ENCODE data around the gene SSX2B. TPM values are rescaled to one million over a fixed set of nuclear protein-coding genes. Genes with fewer than 3 reads are reported as not detected.
"Not testable (repeated sequence)": the region's sequence is repeated elsewhere in the genome, so short reads cannot be mapped to it uniquely, and the experiment has no call there.

The SSX2B gene
- total RNA-seq: not detected in 2 replicates

GRCh38 chrX:52750952-52751351, at the start of gene SSX2B:
TSS of gene SSX2B (plus strand) at chrX:52751252. CDS start at chrX:52752681, 1,429 bp downstream.
- not testable (repeated sequence) for DNase-seq (ENCODE audit: low read depth in 2 of 2)

DNA sequence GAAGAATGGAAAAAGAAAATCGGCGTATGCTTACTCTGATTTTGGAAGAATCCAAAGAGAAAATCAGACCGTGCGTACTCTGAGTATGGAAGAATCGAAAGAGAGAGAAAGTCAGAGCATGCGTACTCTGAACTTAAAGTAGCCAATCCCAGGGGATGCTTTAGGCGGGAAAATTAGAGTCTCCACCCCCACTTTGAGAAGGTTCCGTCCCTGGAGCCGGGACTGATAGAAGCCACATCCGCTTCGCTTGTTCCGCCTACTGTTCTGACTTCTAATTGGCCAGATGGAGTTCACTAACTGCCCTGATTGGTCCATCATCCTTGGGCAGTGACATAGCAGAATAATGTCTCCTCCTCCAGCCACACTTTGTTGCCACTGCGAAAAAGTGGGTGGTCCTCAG, 44.0 kb upstream of the SSX2B start, which contains the start of gene SSX2:
Gene SSX2, minus strand, starts transcription at position 101 of the 400 bp plus-strand sequence. CDS start 1,429 bp downstream, outside the sequence.
- DNase-seq (ENCODE audit: low read depth in 2 of 2): not testable (repeated sequence)

DNA sequence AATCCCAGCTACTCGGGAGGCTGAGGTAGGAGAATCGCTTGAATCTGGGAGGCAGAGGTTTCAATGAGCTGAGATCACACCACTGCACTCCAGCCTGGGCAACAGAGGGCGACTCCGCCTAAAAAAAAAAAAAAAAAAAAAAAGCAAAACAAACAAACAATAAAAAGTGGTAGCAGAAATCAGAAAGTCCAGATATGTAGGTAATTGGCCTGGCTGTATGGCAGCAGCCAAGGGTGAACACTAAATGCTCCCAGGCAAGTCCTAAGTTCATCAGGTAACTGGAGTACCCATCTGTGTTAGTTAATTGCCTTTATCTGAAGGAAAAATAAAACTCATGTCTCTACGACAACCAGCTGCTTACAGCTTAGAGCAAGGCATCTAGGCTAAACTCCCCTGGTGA, 14.9 kb downstream of the SSX2B start:
- not testable (repeated sequence) for DNase-seq (ENCODE audit: low read depth in 2 of 2)

GRCh38 chrX:52773504-52773903, 22.5 kb downstream of the SSX2B start:
- DNase-seq (ENCODE audit: low read depth in 2 of 2): not testable (repeated sequence)

GRCh38 chrX:52797327-52797726, 46.3 kb downstream of the SSX2B start, which contains the start of gene SPANXN5:
TSS of gene SPANXN5 (minus strand) at chrX:52797427. CDS start at chrX:52797348, 79 bp downstream.
- DNase-seq (ENCODE audit: low read depth in 2 of 2): not testable (repeated sequence)

- DNase-seq (ENCODE audit: low read depth in 2 of 2): not testable (repeated sequence)
These were observed 53.8 kb downstream of the SSX2B start for GRCh38 chrX:52804876-52805275.

Other genes starting within 250 kb of the SSX2B start
- not detected in 2 replicates for gene XAGE1B, start 234.2 kb upstream of the SSX2B start, total RNA-seq
- gene SSX7, start 96.4 kb upstream of the SSX2B start, total RNA-seq: not detected in 2 replicates
- not detected in 2 replicates for gene SSX2, start 44.1 kb upstream of the SSX2B start, total RNA-seq
- gene SPANXN5, start 46.2 kb downstream of the SSX2B start, total RNA-seq: not detected in 2 replicates
- not detected in 2 replicates for gene XAGE5, start 60.0 kb downstream of the SSX2B start, total RNA-seq
- gene XAGE3, start 116.8 kb downstream of the SSX2B start, total RNA-seq: not detected in 2 replicates
- 3.6 and 7.6 TPM in 2 replicates for gene FAM156B, start 146.1 kb downstream of the SSX2B start, total RNA-seq
- gene FAM156A, start 207.3 kb downstream of the SSX2B start, total RNA-seq: 4.9 and 5.3 TPM in 2 replicates